Neural progenitor cell (in vitro differentiated cells): ENCODE measurements around the gene TEDC1.

Experiments used
- CTCF ChIP-seq: fragments of 200-600 bp; sonication (generic); IDR thresholded peaks from 2 replicates; pipeline ENCODE4 v1.5.1; 2017; ENCODE audit warnings: antibody characterized with exemption, mild to moderate bottlenecking
- EZH2 ChIP-seq: fragments of 200-600 bp; sonication (generic); IDR thresholded peaks from 2 replicates; pipeline ENCODE4 v1.6.1; 2017; ENCODE audit warnings: antibody characterized with exemption, mild to moderate bottlenecking, moderate library complexity
- EZH2phosphoT487 ChIP-seq: fragments of 200-600 bp; sonication (generic); IDR thresholded peaks from 2 replicates; pipeline ENCODE4 v1.6.1; 2017; ENCODE audit warnings: antibody characterized with exemption

- TF ChIP-seq EZH2phosphoT487 (no peak), CTCF (no peak), EZH2 (peak; percentile 43)
Measured at GRCh38 chr14:105486163-105486973, 4.7 kb upstream of the TEDC1 start, which contains the start of gene CRIP1.
